DMS53 (cell line): ENCODE results near the gene THSD4.

Experiments
- DNase-seq: peaks from one replicate; lab custom pipeline; 2025; lab: John Stamatoyannopoulos, UW

THSD4 gene

DNA sequence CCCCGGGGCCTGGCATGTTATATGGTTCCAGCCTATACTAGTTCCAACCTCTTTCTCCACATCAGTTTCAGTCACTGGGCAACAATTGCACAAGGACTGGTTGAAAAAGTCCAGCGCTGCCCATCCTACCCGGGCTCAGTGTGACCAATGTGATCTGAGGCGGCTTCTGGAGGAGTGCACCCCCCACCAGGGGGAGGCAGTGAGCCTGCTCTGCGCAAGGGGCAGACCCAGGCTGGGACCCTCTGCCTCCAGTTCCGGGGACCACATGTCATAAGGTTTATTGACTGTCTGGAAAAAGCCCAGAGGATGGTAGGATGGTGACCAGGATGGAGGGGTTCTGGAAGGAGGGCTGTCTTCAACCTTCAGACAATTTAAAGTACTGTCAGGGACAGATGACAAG lies 669.4 kb downstream of the THSD4 start:
- peak; percentile 5 for DNase-seq

DNA sequence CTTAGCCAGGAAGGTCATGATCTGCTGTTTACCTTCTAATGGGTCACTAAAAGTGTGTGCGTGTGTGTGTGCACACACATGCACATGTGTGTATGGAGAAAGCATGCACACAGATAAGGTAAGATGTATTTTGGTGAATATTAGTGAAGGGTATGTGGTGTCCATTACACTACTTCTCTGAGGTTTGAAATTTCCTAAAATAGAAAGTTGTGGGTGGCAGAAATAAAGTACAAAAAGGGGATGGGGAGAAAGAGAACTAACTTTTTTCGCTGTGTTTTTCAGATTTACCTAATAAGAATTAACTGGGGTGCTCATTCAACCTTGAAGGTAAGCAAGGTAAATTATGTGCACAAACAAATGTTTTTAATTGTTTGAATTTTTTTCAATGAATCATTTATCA lies 670.7 kb downstream of the THSD4 start:
- DNase-seq, result no peak

DNA sequence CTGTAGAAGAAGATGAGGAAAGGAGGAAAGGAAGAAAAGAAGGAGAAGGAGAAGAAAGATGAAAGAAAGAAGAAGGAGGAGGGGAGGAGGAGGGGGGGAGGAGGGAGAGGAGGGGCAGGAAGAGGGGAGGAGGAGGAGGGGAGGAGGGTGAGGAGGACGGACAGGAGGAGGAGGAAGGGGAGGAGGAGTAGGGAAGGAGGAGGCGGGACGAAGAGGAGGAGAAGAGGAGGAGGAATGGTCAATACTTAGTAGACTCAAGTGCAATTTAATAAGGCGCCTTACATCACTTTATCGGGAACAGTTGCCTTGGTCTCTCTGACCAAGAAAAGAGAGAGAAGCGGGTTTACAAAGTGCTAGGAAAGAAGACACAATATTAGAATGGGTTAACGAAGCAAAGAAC lies 671.4 kb downstream of the THSD4 start:
- no peak for DNase-seq

DNA sequence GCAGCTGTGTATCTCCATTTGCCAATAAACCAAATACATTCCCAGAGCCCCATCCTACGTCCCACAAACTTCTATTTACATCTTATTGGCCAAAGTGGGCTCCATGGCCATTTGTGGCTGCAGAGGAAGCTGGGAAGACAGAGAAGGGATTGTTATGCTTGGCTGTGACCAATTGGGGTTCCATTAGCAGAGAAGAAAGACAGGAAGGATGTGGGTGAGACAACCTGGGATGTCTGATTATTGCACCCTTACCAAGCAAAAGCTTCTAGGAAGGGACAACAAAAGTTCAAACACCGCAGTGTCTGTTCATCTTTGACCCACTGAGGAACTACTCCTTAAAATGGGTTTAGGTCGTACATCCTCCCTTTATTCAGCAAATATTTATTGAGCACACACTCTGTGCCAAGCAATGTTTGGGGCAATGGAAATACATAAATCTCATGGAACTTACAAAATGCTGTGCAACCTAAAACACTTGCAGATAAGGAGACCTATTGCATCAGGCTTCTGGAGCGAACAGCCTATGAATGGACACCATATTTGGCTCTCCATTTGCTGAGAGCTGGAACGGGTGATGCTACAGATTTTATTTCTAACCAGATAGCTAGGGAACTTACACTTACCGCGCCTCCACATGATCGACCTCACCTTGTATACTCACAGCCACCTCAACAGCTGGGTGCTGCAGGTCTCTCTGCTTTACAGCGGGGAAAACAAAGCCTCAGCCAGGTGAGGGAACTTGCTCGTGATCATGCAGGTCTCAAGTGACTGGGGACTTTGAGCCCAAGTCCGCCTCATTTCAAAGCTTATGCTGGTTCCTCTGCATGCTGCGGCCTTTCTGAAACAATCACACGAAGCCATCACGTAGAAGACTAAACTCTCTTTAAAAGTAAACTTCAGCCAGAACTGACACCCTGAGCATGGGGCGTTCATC lies 673.6 kb downstream of the THSD4 start:
- DNase-seq, result no peak

DNA sequence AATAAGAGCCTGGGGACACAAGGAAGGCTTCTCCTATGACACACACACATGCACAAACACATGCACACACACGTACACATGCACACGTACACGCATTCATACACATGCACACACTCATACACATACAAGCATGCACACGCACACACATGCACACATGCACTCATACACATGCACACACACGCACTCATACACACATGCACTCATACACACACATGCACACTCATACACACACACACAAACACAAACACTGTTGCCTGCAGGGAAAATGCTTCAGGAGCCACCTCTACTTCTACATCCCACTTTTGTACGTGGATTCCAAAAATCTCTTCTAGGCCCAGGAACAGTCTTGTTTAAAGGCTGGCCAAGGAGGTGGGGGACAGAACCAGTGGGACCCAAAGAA lies 674.3 kb downstream of the THSD4 start:
- no peak for DNase-seq

DNA sequence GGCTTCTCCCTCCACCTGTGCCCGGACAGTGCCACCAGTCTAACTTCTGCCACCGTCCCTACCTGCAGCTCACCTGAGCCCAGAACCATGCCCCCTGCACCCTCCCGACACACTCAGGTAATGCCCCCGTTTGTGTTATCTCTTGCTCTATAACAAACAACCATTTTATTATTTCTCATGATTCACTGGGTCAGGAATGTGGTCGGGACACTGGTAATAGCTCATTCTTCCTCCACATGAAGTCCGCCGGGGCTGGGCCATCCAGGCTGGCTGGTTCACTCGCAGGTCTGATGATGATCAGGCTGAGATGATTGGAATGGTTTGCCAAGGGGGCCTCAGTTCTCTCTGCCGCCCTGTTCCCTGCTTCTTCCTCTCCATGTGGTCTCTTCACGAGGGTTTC lies 674.8 kb downstream of the THSD4 start:
- no peak for DNase-seq

DNA sequence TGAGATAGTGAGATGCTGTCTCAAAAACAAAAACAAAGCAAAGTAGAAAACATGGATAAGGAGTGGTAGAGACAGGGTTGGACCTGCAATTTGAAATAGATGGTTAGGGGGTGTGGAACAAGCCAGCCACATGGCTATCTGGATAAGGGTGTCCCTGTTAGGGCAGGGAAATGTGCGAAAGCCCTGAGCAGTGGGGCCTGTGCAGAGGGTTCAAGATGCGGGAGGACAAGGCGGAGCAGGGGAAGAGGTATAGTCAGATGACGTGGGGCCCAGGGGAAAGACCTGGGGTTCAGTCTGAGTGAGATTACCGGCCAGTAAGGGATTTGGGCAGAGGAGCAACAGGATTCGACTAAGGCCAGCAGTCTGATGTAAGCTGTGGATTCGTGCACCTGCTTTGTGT lies 676.7 kb downstream of the THSD4 start:
- DNase-seq, result no peak

DNA sequence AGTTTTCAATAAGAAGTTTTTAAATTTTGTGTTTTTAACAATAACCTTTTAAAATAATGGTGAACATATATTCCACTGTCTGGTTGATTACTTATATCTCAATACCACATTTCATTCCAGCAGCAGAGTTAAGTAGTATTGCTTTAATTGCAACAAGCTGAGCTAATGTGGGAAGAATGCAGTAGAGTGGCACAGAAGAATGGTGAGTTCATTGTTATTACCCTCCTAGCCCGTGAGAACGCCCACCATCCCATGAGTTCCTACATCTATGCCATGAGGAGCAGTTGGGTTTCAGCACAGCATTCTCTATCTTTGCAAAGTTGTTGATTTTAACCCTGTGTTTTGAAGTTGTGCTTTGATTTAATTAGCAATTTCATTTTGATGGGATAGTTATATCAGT lies 677.2 kb downstream of the THSD4 start:
- DNase-seq, result peak; percentile 12

DNA sequence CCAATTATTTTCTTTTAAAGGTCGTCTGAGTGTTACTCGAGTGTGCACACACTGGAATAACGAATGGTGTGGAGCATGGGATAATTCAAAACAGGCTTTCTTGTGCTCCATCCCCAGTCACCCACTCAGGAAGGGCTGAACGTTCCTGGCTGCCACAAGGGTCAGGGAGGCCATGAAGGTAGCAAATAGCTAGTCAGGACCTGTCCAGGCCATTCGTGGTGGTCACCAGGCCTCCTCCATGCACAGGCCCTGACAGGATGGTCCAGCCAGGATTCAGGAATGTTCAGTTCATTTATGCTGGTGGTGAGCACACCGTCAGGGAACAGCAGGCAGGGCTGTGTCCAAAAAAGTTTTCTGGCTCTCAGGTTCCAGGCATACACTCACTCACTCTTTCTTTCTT lies 683.4 kb downstream of the THSD4 start:
- no peak for DNase-seq

DNA sequence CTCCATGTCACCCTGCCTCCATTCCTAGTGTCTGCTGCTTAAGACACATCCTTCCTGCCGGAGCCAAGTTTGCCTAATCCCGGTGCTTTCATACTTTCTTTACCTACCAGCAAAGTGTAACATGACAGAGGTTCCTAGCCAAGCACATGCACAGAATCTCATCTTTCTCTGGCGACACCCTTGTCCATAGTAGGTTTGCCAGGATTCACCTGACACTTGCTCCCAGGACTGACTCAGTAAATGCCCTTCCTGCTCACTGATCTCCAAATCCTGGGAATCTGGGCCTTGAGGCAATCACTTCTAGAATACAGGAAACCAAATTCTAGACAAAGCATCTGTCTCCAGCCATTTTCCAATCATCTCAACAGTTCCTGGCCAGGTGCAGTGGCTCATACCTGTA lies 684.9 kb downstream of the THSD4 start:
- DNase-seq, result no peak

DNA sequence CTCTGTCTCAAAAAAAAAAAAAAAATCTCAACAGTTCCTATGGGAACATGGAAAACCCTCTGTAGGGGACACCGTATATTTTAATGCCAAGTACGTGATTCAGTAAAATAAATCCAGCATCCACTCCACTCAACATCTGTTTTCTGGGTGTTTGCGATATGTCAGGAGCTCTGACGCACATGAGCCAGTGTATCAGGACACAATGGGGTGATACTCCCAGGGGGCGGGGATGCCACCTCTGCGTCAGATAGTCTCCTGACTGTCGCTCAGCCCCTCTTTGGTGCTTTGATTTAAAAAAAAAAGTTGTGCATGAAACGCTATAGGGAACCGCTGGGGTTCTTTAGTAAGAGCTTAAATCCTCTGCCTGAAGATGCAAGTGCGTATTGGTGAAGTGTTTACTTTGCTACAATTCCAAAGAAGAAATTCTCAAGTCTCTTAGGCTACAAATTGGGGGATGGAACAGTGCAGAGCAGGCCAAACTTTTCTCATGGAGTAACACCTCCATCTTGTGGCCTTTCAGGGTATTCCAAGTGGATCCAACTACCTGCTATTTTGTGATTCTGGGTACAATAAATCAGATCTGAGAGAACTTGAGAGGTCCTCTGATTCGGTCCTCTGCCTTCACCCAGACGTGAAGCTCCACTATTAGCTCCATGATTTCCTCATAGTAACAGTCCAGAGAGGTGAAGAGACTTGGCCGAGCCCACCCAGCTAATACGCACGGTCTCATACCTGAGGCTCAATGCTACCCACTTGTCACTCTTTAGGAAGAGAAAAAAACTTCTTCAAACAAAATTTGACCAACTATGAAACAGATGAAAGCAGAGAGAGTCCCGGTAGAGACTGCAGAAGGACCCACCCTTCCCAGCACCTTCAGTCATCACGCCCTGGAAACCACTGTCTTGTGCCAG lies 685.8 kb downstream of the THSD4 start:
- peak; percentile 71 for DNase-seq

DNA sequence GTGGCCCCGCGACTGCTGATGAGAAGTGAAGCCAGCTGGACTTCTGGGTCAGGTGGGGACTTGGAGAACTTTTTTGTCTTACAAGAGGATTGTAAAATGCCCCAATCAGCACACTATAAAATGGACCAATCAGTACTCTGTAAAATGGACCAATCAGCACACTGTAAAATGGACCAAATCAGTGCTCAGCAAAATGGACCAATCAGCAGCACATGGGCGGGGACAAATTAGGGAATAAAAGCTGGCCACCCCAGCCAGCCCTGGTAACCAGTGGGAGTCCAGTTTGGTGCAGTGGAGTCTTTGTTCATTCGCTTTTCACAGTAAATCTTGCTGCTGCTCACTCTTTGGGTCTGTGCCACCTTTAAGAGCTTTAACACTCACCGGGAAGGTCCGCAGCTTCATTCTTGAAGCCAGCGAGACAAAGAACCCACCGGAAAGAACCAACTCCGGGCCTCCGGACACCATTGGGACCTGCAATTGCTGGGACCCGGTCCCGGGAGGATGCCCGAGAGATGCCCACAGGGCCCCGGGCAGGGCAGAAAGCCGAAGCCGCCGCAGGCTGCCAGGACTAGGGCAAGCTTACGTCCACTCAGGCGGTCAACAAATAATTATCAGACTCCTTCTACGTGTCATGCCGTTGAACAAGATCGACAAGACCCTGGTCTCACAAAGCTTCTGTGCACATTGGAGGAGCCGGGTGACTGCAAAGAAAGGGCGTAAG lies 686.8 kb downstream of the THSD4 start:
- no peak for DNase-seq

DNA sequence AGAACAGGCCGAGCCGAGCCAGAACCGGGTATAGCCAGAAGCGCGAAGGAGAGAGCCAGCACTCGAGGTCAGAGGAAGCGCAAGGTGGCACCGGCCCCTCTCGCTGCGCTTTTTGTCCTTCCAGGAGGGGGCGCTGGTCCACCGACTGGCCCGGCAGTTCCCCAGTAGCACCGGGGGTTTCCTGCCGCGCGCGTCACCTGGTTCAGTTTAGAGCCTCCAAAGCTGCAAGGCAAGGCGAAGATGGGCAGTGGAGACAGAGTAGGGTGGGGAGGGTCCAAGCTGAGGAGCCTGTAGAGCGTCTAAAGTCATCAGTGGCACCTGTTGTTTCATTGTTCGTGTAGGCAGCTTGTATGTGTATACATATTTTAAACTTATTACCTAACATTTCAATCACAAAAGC lies 687.5 kb downstream of the THSD4 start:
- peak; percentile 7 for DNase-seq

DNA sequence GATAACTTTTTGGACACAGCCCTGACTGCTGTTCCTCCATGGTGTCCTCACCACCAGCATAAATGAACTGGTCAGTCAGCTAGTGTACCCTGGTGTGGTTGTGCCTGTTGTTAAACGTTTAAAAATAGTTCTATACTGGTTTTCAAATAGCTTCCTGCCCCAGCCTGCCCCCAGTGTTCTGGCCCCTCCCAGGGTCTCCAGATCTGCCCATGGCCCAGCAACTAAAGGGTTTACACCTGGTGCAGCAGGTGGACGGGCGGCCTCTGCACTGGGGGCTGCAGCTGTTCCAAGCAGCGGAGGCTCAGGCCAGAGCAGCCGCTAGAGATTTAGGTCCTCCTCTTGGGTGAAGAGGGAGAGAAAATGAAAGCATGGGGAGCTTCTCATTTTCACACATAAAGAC lies 689.0 kb downstream of the THSD4 start:
- DNase-seq, result no peak

DNA sequence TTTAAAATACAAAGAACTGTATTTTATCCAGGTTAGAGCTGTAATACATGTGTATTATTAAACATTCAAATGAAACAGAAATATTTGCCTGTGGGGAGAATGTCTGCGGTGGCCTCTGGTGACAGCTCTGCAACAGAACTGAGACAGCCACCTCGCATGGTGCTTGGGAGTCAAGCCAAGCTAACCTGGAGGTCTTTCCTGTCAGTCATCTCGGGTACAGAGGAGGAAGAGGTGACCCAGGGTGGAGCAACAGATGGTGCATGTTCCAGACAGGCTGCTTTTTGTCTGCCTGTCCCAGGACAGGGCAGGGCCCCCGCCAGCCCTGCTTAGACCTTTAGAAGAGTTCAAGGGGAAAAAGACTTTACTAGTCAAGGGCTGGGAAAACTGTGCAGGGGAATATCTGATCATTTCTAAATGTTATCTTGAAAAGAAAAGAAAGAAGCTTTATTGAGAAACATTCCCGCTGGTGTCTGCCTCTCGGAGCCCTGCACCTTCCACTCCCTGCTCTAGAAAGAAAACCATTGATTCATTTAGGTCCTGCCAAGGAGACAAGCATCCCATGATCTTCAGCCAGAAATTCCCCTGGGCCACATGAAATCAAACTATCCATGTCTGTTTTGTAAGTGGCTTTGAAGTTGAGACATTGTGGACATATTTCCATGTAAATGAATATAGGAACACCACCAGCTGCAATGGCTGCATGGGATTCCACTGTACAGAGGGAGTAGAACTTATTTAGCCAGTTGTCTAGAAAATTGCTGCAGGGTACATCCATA lies 689.6 kb downstream of the THSD4 start:
- DNase-seq, result no peak

DNA sequence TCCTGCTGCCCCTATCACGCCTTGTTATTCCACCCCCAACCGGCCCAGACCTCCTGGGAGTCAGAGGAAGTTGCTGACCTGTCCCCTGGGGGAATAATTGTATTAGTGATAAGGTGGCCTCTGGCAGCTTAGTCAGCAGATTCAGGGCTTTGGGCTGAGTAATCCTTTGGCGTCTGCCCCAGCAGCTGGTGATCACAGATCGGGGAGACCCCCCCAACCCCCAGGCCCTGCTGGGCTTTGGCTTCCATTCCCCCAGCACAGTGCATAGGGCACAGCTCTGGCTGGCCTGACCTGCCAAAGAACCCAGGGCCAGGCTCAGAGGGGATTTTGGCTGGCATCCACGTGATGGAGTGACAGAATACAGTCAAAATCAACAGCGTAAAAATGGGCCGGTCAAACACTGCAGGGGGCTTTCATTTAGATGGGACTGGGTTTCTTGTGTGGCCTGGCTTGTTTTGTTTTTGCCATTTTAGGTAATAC lies 691.2 kb downstream of the THSD4 start:
- no peak for DNase-seq

DNA sequence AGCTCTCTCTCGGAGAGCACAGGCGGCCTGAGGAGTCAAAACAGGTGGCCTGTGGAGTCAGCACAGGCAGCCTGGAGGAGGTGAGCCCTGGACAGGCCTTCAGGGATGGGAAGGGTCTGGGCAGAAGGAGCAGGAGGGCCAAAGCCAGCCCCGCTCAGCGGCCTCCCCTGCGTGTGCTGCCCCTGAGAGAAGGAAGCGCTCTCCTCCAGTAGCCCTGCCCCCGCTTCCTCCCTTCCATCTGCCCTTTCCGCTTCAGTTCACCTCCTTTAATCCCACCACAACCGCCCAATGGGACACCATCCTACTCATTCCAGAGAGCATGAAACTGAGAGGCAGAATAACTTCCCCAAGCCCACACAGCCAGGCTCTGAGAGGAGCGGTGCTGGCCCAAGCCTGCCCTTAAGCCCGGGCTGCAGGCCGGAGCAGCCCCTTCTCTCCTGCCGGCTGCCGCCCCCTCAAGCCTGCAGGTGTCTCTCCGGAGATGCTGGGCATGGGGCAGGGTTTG lies 691.9 kb downstream of the THSD4 start:
- DNase-seq, result no peak

DNA sequence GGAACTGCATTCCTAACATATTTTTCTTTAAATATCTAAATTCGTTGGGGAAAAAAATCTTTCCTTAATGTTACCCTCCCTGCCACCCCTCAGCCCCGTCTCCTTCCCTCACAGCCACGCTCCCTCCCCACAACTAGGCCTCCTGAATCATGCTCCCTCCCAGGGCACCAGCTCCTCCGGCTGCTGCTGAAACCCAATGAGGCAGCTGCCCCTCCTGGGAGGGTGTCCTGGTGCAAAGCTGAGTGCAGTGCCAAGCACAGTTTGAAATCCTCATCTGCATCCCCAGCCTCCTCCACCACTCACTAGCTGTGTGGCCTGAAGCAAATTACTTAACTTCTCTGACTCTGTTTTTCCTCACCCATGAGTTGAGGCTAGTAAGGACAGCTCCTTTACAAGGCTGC lies 692.4 kb downstream of the THSD4 start:
- no peak for DNase-seq

DNA sequence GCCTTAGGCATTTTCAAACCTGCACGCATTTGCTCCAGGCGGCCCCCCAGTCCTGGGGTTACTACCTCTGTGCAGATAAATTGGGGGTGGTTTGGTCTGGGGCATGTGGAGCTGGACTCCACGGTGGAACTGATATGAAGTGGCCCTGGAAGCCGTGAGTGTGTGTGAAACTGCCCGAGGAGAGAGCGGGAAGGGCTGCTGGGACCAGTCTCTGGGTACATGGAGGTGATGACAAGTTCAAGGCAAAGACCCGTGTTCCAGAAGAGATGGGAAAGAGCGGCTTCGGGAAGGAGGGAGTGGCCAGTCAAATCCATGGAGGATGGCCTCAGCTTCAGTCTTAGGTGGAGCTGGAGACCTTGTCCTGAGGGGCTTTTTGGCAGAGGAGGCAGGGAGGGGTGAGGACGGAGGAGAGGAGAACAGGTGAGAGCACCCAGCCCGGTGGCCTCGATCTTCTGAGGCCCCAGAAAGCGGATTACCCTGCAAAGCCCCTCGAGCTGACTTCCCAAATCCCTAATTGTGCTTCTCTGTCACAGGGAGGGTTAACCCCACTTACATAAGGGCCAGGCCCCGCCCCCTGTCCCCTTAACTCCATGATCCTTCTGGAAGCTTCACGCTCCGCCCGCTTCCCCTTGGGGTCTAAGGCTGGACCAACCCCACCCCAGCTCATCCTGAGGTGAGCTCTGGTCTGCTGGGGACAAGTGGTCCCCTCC lies 693.2 kb downstream of the THSD4 start:
- no peak for DNase-seq

DNA sequence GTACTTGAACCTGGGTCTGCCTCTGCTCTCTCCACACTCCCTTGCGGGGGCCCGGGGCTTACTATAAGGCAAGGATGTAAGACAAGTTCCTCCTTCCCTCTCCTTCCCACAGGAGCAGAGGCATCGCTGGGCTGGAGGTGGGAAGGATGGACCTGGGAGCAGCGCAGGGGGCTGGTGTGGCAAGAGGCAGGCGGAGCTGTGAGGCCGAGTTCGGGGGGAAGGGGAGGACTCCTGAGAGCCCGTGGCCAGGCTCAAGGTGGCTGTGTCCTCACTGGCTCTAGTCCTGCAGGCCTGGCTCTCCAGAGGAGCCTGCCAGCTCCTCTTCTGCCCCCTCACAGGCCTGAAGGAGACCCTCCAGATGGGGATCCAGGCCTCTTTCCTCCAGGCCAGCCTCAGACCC lies 694.1 kb downstream of the THSD4 start:
- no peak for DNase-seq
